Esophagus muscularis mucosa (tissue), 4 donors: ENCODE data around the gene ERF. TPM values are rescaled to one million over a fixed set of nuclear protein-coding genes. Genes with fewer than 3 reads are reported as not detected.

Experiments used
- DNase-seq: peaks from one replicate; pipeline ENCODE4 v3.0.0-alpha.2; 2017; ENCODE audit errors: extremely low spot score
- H3K27ac ChIP-seq, 4 donors: fragments of 200-600 bp; sonication (generic); replicated peaks in 1 of 4; 1 replicate in 3 of 4; 2 replicates in 1 of 4; pipeline ENCODE4 v1.5.1; 2016 to 2019; ENCODE audit warnings: mild to moderate bottlenecking in 1 of 4
- H3K27me3 ChIP-seq, 4 donors: fragments of 200-600 bp; sonication (generic); one replicate each; pipeline versions ENCODE4 v1.5.1 to v1.6.0; 2016 to 2019
- H3K36me3 ChIP-seq, 4 donors: fragments of 200-600 bp; sonication (generic); one replicate each; pipeline ENCODE4 v1.5.1; 2016 to 2019
- H3K4me1 ChIP-seq, 4 donors: fragments of 200-600 bp; sonication (generic); one replicate each; pipeline ENCODE4 v1.5.1; 2016 to 2019
- H3K4me3 ChIP-seq, 4 donors: fragments of 200-600 bp; sonication (generic); 1 replicate in 2 of 4; 2 replicates in 2 of 4; pipeline ENCODE4 v1.5.1; 2016 to 2019; ENCODE audit warnings: mild to moderate bottlenecking in 4 of 4, moderate library complexity in 1 of 4
- H3K9me3 ChIP-seq, 4 donors: fragments of 200-600 bp; sonication (generic); 1 replicate in 3 of 4; 2 replicates in 1 of 4; pipeline ENCODE4 v1.5.1; 2016 to 2019
- EP300 ChIP-seq: sonication (generic); formaldehyde crosslinking; IDR thresholded peaks from one replicate; pipeline ENCODE4 v1.6.1; 2017; ENCODE audit warnings: antibody characterized with exemption
- POLR2A ChIP-seq: fragments of 450-650 bp; IDR thresholded peaks from one replicate; pipeline ENCODE4 v1.6.1; 2017; ENCODE audit warnings: antibody characterized with exemption, moderate library complexity, mild to moderate bottlenecking, low read depth
- POLR2AphosphoS5 ChIP-seq, 2 donors: sonication (generic); formaldehyde crosslinking; IDR thresholded peaks; one replicate each; pipeline ENCODE4 v1.6.1; 2017; ENCODE audit warnings: antibody characterized with exemption in 2 of 2
- WGBS: methylation state at CpG from one replicate; pipeline ENCODE4 v1.1.5; 2018; 5-methylcytosine and 5-hydroxymethylcytosine counted together
- intact Hi-C: fragments of 100-400 bp; cut with DNase I; formaldehyde crosslinking; loops from one replicate; pipeline ENCODE4 v1.15.1; 2023
- total RNA-seq, 4 donors: library from RNA; depleted of rRNA; stranded (reverse); fragments of >200 nt; gene quantifications; one replicate each; pipeline versions ENCODE4 v1.1.0 to v1.2.1, GENCODE V29; 2016
- TF ChIP-seq, protein P1 (sequence below), 3 experiments: fragments of 200-600 bp in 2 of 3; fragments of 450-650 bp in 1 of 3; sonication (generic) in 2 of 3; IDR thresholded peaks; one replicate each; pipeline ENCODE4 v1.5.1; 2017 to 2019; ENCODE audit warnings: antibody characterized with exemption in 3 of 3, mild to moderate bottlenecking in 2 of 3, moderate library complexity in 1 of 3

ERF gene
- total RNA-seq, 4 donors from 2014 or later: 16.6 to 38.8 (median 35.5) TPM

- WGBS: 82% methylated on average over 4 of the region's 15 CpGs
- Histone ChIP-seq H3K27ac (no peak overlapping the region), H3K4me1 (peaks cover 0 to 17% (median 9%) of the 10 kb centered on the region in 4 donors), H3K27me3 (no peaks in the 10 kb centered on the region), H3K4me3 (no peak overlapping the region), H3K9me3 (no peaks in the 10 kb centered on the region), H3K36me3 (peaks cover 44 to 69% (median 67%) of the 10 kb centered on the region in 4 donors)
- intact Hi-C loops: no loop called here
- DNase-seq: no peak
- no peak for TF ChIP-seq EP300
- TF ChIP-seq, protein P1, sequence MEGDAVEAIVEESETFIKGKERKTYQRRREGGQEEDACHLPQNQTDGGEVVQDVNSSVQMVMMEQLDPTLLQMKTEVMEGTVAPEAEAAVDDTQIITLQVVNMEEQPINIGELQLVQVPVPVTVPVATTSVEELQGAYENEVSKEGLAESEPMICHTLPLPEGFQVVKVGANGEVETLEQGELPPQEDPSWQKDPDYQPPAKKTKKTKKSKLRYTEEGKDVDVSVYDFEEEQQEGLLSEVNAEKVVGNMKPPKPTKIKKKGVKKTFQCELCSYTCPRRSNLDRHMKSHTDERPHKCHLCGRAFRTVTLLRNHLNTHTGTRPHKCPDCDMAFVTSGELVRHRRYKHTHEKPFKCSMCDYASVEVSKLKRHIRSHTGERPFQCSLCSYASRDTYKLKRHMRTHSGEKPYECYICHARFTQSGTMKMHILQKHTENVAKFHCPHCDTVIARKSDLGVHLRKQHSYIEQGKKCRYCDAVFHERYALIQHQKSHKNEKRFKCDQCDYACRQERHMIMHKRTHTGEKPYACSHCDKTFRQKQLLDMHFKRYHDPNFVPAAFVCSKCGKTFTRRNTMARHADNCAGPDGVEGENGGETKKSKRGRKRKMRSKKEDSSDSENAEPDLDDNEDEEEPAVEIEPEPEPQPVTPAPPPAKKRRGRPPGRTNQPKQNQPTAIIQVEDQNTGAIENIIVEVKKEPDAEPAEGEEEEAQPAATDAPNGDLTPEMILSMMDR (IDR thresholded peaks at IDR 0.05): no peak
- no peak for TF ChIP-seq POLR2AphosphoS5 (IDR thresholded peaks at IDR 0.05)
- no peak for TF ChIP-seq POLR2A
Observed at GRCh38 chr19:42293948-42294347, 39.0 kb upstream of the ERF start.

- Histone ChIP-seq H3K4me3 (no peak overlapping the region), H3K27me3 (no peaks in the 10 kb centered on the region), H3K27ac (no peak overlapping the region), H3K9me3 (no peaks in the 10 kb centered on the region), H3K4me1 (peaks cover 0 to 17% (median 9%) of the 10 kb centered on the region in 4 donors), H3K36me3 (peaks cover 48 to 73% (median 71%) of the 10 kb centered on the region in 4 donors)
- WGBS: 87% methylated on average over 4 of the region's 17 CpGs
- intact Hi-C loops: no loop called here
- TF ChIP-seq, protein P1 (IDR thresholded peaks at IDR 0.05): no peak
- TF ChIP-seq POLR2A (no peak), POLR2AphosphoS5 (IDR thresholded peaks at IDR 0.05) (no peak), EP300 (no peak)
- no peak for DNase-seq
Observed at GRCh38 chr19:42293540-42293939, 38.6 kb upstream of the ERF start.

- WGBS: 80% methylated on average over 13 of the region's 14 CpGs
- Histone ChIP-seq H3K27me3 (no peaks in the 10 kb centered on the region), H3K27ac (no peak overlapping the region), H3K9me3 (no peaks in the 10 kb centered on the region), H3K4me1 (peaks cover 0 to 17% (median 9%) of the 10 kb centered on the region in 4 donors), H3K36me3 (peaks cover 53 to 79% (median 77%) of the 10 kb centered on the region in 4 donors), H3K4me3 (no peak overlapping the region)
- intact Hi-C loops: no loop called here
- DNase-seq: no peak
- TF ChIP-seq EP300: no peak
- TF ChIP-seq, protein P1 (IDR thresholded peaks at IDR 0.05): no peak
- TF ChIP-seq POLR2A: no peak
- no peak for TF ChIP-seq POLR2AphosphoS5 (IDR thresholded peaks at IDR 0.05)
Observed at GRCh38 chr19:42292963-42293362, 38.0 kb upstream of the ERF start.

DNA sequence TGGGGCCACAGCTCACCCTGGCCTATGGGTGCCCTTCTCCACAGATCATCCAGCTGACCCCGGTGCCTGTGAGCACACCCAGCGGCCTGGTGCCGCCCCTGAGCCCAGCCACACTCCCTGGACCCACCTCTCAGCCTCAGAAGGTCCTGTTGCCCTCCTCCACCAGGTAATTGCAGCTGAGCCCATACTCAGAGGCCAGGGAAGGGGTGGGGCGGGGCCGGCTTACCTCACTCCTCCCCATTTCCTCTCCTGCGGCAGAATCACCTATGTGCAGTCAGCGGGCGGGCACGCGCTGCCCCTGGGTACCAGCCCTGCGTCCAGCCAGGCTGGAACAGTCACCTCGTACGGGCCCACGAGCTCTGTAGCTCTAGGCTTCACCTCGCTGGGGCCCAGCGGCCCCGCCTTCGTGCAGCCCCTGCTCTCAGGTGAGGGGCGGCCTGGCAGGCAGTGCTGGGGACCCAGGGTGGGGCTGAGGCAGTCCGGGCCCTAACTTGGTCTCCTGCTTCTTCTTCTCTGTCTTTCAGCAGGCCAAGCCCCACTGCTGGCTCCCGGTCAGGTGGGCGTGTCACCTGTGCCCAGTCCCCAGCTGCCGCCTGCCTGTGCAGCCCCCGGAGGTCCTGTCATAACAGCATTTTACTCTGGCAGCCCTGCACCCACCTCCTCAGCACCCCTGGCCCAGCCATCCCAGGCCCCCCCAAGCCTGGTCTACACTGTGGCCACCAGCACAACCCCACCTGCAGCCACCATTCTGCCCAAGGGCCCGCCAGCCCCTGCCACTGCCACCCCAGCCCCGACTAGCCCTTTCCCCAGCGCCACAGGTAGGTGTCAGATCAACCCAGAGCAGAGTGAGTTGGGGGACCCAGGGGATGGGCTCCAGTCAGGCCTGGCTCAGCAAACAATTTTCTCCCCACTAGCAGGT is 37.4 kb upstream of the ERF start:
- H3K36me3 ChIP-seq: peaks cover 60 to 86% (median 83%) of the 10 kb centered on the region in 4 donors
- H3K27me3 ChIP-seq: no peaks in the 10 kb centered on the region
- DNase-seq: no peak
- H3K27ac ChIP-seq: no peak overlapping the region
- intact Hi-C loops: no loop called here
- H3K9me3 ChIP-seq: no peaks in the 10 kb centered on the region
- TF ChIP-seq POLR2AphosphoS5 (IDR thresholded peaks at IDR 0.05) (no peak), EP300 (no peak), POLR2A (no peak)
- TF ChIP-seq, protein P1 (IDR thresholded peaks at IDR 0.05): no peak
- H3K4me1 ChIP-seq: peaks cover 0 to 17% (median 9%) of the 10 kb centered on the region in 4 donors
- 94% methylated on average over 16 of the region's 27 CpGs for WGBS
- H3K4me3 ChIP-seq: no peak overlapping the region
